AG10803 (cell line): ENCODE measurements around the gene ZBTB1.

Source experiments
- DNase-seq: peaks from one replicate; pipeline ENCODE4 v3.0.0; 2010; ENCODE audit warnings: low read depth
- H3K4me3 ChIP-seq: 2 replicates; pipeline ENCODE4 v1.5.1; 2011; ENCODE audit warnings: mild to moderate bottlenecking, low read length, control low read depth
- TF ChIP-seq, protein P1 (sequence below): conservative IDR thresholded peaks from 2 replicates; pipeline ENCODE4 v1.5.1; 2011; ENCODE audit warnings: mild to moderate bottlenecking, low read length, control low read depth, inconsistent platforms

Gene ZBTB1

DNA sequence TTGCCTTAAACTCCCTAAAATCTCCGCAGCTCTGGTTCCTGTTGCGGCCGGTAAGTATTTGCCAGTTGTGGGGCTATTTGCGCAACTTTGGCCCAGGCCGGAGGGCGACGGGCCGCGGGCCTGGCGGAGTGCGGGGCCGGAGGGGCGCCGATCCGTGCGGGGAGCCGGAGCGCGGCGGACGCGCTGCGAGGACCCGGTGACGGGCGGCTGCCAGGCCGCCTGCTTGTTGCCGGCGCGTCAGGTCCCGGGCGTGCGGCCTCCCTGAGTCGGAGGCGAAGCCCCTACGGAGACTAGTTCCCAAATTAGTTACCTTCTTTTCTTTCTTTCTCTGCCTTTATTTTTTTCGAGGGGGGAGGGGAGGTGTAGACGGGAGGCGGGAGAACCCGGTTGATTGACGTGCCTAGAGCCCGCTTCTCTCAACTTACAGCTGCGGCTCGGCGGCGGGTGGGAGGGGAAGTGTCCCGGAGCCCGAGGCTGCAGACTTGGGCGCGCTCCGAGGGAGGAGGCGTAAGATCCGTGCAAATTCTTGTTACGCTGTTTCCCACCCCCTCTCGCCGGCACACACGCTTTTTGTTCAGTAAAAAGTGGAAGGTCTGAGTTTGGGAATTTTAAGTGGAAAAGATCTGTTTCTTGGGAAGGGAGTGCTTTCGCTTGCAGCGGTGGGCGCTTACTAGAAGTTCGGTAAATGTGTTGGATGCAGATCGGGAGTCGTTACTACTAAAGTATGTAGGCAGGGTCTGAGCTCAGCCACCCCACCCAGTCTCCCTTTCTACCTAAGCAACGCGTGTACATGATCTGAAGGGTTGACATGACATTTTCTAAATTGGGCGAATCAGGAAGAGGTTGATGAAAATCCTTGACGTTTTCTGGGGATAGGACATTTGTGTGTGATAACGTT lies 576 bp downstream of the ZBTB1 start:
- H3K4me3 ChIP-seq, result peak overlapping the region; percentile 86
- peak; percentile 85 for DNase-seq
- TF ChIP-seq, protein P1, sequence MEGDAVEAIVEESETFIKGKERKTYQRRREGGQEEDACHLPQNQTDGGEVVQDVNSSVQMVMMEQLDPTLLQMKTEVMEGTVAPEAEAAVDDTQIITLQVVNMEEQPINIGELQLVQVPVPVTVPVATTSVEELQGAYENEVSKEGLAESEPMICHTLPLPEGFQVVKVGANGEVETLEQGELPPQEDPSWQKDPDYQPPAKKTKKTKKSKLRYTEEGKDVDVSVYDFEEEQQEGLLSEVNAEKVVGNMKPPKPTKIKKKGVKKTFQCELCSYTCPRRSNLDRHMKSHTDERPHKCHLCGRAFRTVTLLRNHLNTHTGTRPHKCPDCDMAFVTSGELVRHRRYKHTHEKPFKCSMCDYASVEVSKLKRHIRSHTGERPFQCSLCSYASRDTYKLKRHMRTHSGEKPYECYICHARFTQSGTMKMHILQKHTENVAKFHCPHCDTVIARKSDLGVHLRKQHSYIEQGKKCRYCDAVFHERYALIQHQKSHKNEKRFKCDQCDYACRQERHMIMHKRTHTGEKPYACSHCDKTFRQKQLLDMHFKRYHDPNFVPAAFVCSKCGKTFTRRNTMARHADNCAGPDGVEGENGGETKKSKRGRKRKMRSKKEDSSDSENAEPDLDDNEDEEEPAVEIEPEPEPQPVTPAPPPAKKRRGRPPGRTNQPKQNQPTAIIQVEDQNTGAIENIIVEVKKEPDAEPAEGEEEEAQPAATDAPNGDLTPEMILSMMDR, result no peak

DNA sequence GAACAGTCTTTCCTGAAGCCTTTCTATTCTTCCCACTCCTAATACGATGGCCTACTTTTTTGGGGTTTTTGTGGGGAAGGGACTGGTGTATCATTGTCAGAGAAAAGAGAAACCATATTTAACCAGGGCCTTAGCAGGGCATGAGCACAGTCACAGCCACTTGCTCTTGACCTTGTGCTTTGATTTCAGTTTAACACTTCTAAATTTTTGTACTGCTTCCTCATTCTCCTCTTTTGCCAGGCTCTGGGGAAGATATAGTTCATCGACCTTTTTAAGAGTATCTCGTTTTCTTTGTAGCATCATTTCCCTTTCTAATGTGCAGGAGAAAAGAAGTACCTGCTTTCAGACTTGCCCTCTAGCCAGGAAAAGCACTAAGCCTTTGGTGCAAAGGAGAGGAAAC lies 2.2 kb downstream of the ZBTB1 start:
- H3K4me3 ChIP-seq, result peak overlapping the region; percentile 36
- DNase-seq, result no peak

DNA sequence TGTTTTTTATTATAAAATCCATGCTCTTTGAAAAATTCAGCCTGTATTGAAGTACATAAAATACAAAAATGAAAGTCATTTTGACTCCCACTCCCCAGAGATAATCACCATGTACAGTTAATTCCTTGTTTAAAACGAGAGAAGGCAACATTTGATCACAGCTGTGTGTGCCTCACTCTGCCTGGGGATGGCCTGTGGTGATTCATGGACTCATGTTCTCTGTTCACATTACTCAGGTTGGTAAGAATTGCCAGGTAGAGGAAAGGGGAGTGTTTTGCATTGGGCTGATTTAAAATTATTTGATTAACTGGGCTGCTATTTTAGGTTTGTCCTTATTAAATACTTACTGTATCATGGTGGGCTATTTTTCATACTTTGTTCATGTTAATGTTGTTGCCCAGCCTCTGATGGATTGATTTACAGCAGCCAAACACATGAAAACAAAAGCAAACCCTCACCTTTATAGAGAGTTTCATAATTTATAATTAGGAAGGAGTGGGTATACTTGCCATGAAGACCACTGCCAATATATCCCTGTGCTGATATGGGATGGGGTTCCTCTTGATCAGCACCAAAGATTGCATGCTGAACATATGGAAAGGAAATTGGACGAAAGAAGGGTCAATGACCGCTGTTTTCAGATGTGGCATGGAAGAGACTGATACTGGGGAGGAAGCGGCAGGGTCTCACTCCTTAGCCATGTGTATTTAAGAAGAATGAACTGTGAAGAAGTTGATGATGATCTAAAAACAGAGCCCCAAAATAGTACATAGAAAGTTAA lies 3.0 kb downstream of the ZBTB1 start:
- no peak for DNase-seq
- TF ChIP-seq, protein P1, result no peak
- peak overlapping the region; percentile 36 for H3K4me3 ChIP-seq

More for the DNA sequence above, 2.2 kb downstream of the ZBTB1 start:
- TF ChIP-seq, protein P1, result no peak

DNA sequence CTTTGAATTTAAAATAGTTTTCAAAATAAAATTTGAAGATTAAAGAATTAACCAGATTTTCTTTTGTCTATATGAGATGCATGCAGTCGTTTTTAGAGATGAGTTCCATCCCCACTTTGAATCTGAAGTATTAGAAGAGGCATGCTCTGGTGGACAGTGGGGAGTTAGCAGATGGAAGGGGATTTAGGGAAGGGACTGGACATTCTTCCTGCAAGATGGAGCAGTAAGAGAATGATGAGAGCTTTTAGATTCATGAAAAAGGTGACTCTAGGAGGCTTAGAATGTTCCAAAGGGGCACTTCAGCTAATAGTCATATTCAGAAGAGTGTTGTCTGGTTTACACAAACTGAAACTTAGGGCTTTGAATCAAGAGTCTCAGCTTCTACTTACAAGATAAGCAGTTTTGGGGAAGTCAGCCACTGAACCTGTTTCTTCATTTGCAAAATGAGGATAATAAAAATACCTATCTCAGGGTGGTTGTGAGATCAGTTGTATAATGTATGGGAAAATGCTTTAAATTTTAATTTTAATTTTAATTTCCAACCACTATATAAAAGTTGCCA lies 3.7 kb downstream of the ZBTB1 start:
- H3K4me3 ChIP-seq, result no peak overlapping the region
- no peak for DNase-seq
- TF ChIP-seq, protein P1, result no peak

DNA sequence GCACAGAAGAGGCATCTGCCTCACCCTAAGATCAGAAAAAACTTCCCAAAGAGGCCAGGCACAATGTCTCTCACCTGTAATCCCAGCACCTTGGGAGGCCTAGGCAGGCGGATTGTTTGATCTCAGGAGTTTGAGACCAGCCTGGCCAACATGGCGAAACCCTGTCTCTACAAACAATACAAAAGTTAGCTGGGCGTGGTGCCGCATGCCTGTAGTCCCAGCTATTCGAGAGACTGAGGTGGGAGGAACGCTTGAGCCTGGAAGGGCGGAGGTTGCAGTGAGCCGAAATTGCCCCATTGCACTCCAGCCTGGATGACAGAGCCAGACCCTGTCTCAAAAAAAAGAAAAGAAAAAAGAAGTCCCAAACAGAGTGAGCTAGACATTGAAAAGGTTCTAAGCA lies 4.5 kb downstream of the ZBTB1 start:
- no peak overlapping the region for H3K4me3 ChIP-seq
- TF ChIP-seq, protein P1, result no peak
- no peak for DNase-seq

DNA sequence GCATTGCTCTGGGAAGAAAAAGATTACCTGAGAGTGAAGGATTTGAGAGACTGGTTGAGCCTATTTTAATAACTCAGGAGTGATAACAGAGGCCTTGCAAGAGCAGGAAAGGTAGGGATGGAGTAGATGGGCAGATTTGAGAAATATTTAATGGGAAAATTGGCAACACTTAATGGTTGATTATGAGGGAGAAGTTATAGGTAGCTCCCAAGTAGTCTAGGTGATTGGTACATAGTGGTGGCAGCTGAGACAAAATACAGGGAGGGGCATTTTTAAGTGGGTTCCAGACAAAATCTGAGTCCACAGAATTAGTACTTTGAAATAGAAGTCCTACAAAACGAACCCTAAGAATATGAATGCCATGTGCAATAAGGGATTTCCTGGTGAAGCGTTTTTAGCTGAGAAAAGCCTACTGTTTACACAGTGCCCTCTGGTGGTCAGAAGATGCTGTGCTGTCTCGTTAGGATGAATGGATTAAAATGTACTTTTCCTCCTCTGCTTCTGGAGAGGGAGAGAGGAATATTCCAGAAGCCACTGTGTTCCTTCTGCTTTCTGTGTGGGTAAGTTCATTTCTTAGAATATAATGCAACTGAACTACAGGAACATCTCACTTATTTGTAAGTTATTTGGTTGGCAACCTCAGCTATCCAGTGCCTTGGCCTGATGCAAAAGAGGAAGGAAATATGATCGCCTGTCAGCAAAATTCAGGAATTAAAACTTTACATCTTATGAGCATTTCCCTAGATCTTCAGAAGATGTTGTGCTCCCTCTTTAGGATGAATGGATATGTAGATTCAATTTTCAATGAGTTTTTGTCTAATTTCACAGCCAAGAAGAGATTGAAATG lies 6.5 kb downstream of the ZBTB1 start:
- DNase-seq, result peak; percentile 62
- no peak overlapping the region for H3K4me3 ChIP-seq
- TF ChIP-seq, protein P1, result peak; percentile 96
